HG03196 (cell line): ENCODE data around the gene CDA.

Experiments
- ATAC-seq: cut with Tn5 transposase; IDR thresholded peaks from one replicate; pipeline ENCODE4 v1.9.1; 2021; ENCODE audit not compliant: unreplicated experiment

The CDA gene

GRCh38 chr1:20588634-20589225 lies at the start of gene CDA:
Gene CDA (plus strand): TSS chr1:20589097. CDS start chr1:20589130, 33 bp downstream.
- no peak for ATAC-seq

- ATAC-seq = no peak
These were observed 48.6 kb upstream of the CDA start for GRCh38 chr1:20540281-20540680.

GRCh38 chr1:20546637-20547036 lies 42.3 kb upstream of the CDA start:
- ATAC-seq = no peak

DNA sequence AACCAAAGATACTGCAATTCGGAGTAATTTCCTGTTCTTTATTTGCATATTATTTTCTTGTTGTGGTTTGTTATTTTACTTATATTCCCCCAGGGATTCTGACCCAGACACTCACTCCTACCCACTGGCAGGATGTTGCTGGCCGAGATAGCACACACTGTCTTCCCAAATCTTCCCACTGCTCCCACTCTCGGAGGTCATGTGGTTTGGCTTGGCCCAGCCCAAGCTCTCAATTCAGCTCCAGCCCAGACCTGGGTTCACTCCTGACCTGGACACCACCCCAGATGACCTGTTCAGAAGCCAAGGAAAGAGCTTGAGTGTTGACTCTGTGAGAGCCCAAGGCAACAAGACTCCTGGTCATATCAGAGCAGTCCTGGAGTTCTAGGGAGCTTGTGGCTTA lies 37.7 kb upstream of the CDA start:
- ATAC-seq = no peak

- no peak for ATAC-seq
These were observed 36.8 kb upstream of the CDA start, which contains the start of gene FAM43B for GRCh38 chr1:20551945-20552727. Gene FAM43B (plus strand): TSS chr1:20552573. CDS start chr1:20552974, 401 bp downstream.

GRCh38 chr1:20552728-20553445 lies 36.0 kb upstream of the CDA start:
- ATAC-seq = no peak

DNA sequence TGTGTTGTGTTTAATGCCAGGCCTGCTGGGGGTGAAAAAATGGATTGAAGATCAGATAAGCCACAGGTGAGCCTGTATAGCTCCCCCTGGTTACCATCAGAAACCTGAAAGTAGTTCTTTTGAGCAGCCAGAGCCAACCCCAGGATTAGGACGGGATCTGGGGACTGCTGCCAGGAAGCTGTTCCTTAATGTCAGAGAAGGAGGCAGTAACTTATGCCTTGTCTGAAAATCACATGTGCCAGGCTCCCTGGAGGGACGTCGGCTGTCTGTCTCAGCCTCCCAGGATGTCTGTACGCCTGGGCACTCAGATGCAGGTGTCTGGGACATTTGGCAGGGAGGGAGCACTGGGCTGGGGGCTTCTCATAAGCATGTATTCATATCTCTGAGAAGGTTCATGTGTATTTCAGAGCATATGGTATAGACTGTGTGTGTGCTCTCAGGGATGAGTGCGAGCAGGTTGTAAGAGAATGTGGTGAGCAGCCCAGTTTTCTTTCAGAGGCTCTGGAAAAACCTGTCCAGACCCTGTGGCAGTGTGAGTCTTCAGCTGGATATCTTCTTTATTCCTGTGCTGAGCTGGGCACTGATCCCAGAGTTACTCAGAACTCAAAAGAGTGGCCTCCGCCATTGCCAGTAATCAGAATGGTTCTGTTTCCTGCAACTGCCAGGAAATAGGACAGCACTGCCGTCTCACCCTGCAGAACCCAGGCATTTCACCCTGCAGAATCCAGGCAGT lies 33.7 kb upstream of the CDA start:
- no peak for ATAC-seq

GRCh38 chr1:20555758-20556120 lies 33.2 kb upstream of the CDA start:
- no peak for ATAC-seq

DNA sequence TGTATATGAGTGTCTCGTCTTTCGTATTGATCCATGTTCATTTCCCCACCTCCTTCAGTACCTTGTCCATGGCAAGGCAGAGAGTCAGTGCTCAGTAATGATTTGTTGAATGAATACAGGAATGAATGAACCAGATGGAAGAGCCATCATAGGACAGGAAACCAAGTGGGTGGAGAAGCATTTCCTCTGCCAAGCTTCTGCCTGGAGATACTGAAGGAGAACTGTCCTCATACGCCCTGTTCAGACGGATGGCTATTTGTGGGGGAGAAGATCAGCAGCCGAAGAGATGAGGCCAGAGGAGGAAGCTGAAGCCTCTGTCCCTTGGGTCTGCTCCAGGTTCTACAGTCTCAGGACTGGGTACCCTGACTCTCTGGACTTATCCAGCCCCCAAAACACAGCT lies 30.7 kb upstream of the CDA start:
- ATAC-seq = no peak

DNA sequence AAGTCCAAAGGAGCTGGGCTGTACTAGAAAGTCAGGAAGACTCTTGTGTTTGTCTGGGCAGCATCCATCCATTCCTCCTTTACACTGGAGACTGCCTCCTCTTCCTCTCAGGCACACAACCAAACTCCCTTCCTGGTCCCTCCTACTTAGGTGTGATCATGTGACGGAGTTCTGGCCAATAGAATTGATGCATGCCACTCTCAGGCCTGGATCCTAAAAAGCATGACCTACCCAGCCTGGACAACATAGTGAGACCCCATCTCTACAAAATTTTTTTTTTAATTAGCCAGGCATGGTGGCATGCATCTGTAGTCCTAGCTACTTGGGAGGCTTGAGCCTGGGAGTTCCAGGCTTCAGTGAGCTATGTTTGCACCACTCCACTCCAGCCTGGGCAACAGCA lies 27.9 kb upstream of the CDA start:
- no peak for ATAC-seq

- ATAC-seq = no peak
These were observed 23.7 kb upstream of the CDA start for GRCh38 chr1:20565234-20565633.

GRCh38 chr1:20569523-20570098 lies 19.3 kb upstream of the CDA start:
- ATAC-seq = no peak

DNA sequence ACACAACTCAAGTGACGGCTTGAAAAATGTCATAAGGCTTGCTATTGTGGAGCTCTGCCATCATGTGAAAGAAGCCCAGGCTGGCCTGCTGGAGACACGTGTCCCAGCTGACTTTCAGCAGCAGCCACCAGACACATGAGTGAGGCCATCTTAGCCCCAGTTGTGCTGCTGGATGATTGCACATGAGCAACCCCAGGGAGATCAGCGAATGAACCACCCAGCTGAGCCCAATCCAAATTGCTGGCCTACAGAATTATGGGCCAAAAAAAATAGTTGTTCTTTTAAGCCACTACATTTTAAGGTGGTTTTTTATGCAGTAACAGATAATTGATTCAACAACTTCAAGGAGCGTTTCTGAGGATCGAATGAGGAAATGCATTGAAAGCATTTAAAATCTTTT lies 17.5 kb upstream of the CDA start:
- no peak for ATAC-seq

GRCh38 chr1:20573987-20574386 lies 14.9 kb upstream of the CDA start:
- no peak for ATAC-seq

DNA sequence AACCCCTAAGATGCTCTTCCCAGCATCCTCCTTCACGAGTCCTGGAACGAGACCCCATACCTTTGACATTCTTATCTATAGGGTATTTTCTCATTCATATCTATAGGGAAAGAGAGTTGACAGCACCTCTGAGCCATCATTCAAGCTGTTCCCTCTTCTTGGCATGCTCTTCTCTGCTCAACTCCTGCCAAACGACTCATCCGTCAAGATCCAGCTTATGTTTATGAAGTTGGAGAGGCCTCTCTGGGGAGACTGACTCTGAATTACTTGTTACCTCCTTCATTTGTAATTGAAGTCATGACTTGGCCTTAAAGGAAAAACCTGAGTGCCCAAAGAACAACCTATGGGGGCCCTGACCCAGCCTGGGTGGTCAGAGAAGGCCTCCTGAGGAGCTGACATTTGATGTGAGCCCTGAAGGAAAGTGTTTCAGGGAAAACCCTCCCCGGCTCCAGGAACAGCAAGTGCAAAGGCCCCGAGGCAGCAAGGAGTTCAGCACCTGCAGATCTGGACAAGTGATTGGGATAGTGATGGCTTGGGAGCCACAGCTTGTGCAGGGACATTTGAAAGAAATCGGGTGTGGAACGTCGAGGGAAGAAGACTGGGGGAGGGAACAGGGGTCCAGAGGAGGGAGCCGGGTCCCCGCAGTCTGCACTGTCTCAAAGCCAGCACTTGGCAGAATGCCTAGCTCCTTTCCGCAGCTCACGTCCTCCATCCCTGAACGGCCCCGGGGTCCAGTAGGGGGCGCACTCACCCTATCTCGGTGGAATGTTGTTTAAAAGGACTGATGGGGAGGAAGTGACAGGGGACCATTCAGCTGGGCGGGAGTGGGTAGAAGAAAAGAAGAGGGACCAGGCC lies 14.0 kb upstream of the CDA start:
- ATAC-seq = no peak

GRCh38 chr1:20575541-20576336 lies 13.2 kb upstream of the CDA start:
- no peak for ATAC-seq

DNA sequence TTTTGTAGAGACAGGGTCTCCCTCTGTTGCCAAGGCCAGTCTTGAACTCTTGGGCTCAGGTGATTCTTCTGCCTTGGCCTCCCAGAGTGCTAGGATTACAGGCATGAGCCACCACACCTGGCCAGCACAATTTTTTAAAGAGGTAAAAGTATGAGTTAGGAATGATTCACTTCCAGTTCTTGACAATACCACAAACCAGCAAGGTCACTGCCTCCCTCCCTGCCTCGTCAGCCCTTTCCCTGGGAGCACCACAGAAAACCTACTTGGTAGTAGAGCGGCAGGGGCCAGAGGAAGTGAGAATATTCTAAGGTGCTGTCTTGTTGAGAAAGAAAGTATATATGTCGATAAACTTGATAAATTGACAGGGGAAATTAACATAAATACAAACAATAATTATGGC lies 10.8 kb upstream of the CDA start:
- no peak for ATAC-seq

GRCh38 chr1:20578721-20579395 lies 10.0 kb upstream of the CDA start:
- no peak for ATAC-seq

DNA sequence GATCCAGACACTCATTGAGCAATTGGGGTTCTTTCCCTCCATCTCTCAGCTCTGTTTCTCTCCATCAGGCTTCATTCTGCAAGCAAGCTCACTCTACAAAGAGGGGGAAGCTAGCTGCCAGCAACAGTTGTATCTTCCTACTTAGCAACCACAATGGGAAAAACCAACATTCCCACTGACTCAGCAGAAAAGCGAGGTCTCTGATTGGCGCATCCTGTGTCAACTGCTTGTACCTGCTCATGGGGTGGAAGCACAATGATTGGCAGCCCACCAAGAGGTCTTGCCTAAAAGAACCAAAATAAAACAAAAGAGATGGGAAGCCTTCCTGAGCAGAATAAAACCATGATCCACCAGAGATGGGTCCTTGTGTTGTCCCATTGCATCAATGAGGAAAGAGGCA lies 4.0 kb upstream of the CDA start:
- no peak for ATAC-seq
